H9 (cell line): ENCODE data around the gene SLC16A14. TPM values are rescaled to one million over a fixed set of nuclear protein-coding genes. Genes with fewer than 3 reads are reported as not detected.

Experiments
- DNase-seq: peaks from one replicate; pipeline ENCODE4 v3.0.0-alpha.2; 2017
- H2AFZ ChIP-seq: one replicate; pipeline ENCODE4 v1.6.1; 2013; ENCODE audit warnings: mild to moderate bottlenecking, low read length, control low read depth, moderate library complexity
- H2AK5ac ChIP-seq: 2 replicates; pipeline ENCODE4 v1.6.1; 2013; ENCODE audit warnings: low read length, control low read depth, mixed read lengths; ENCODE audit not compliant: insufficient read length
- H2BK120ac ChIP-seq: one replicate; pipeline ENCODE4 v1.6.1; 2013; ENCODE audit warnings: low read depth, mild to moderate bottlenecking, low read length, control low read depth, inconsistent platforms; ENCODE audit not compliant: poor library complexity, severe bottlenecking
- H2BK12ac ChIP-seq: 2 replicates; pipeline ENCODE4 v1.6.1; 2013; ENCODE audit warnings: low read length, control low read depth, mixed read lengths, low read depth; ENCODE audit not compliant: insufficient read length
- H2BK15ac ChIP-seq: 2 replicates; pipeline ENCODE4 v1.6.1; 2013; ENCODE audit warnings: low read depth, low read length, control low read depth
- H2BK20ac ChIP-seq: one replicate; pipeline ENCODE4 v1.6.1; 2013; ENCODE audit warnings: low read depth, mild to moderate bottlenecking, low read length, control low read depth, inconsistent platforms; ENCODE audit not compliant: poor library complexity, severe bottlenecking
- H2BK5ac ChIP-seq: 2 replicates; pipeline ENCODE4 v1.6.1; 2013; ENCODE audit warnings: low read length, control low read depth, mixed read lengths; ENCODE audit not compliant: insufficient read length
- H3K14ac ChIP-seq: 2 replicates; pipeline ENCODE4 v1.6.1; 2013; ENCODE audit warnings: low read length, control low read depth; ENCODE audit not compliant: insufficient read depth
- H3K18ac ChIP-seq: 2 replicates; pipeline ENCODE4 v1.6.1; 2013; ENCODE audit warnings: low read depth, mild to moderate bottlenecking, mixed read lengths, low read length, control low read depth; ENCODE audit not compliant: insufficient read length
- H3K23ac ChIP-seq: 2 replicates; pipeline ENCODE4 v1.6.1; 2013; ENCODE audit warnings: low read length, control low read depth, mixed read lengths, low read depth; ENCODE audit not compliant: insufficient read length
- H3K23me2 ChIP-seq: 2 replicates; pipeline ENCODE4 v1.6.1; 2013; ENCODE audit warnings: low read depth, mild to moderate bottlenecking, mixed read lengths, low read length, control low read depth; ENCODE audit not compliant: insufficient read length, poor library complexity, severe bottlenecking
- H3K27ac ChIP-seq: 2 replicates; pipeline ENCODE4 v1.5.1; 2013; ENCODE audit warnings: low read length, control low read depth, mixed read lengths, low read depth; ENCODE audit not compliant: insufficient read length
- H3K27me3 ChIP-seq: 2 replicates; pipeline ENCODE4 v1.6.1; 2013; ENCODE audit warnings: low read length, control low read depth, inconsistent platforms; ENCODE audit not compliant: insufficient read depth
- H3K4ac ChIP-seq: 2 replicates; pipeline ENCODE4 v1.6.1; 2013; ENCODE audit warnings: low read depth, mild to moderate bottlenecking, control low read depth, inconsistent platforms, low read length, moderate library complexity
- H3K4me1 ChIP-seq: 2 replicates; pipeline ENCODE4 v1.6.1; 2013; ENCODE audit warnings: low read length, control low read depth, inconsistent platforms; ENCODE audit not compliant: insufficient read depth
- H3K4me2 ChIP-seq: 2 replicates; pipeline ENCODE4 v1.6.1; 2013; ENCODE audit warnings: low read length, control low read depth, mixed read lengths; ENCODE audit not compliant: insufficient read length, insufficient read depth
- H3K56ac ChIP-seq: 2 replicates; pipeline ENCODE4 v1.6.1; 2013; ENCODE audit warnings: low read depth, mild to moderate bottlenecking, mixed read lengths, low read length, control low read depth; ENCODE audit not compliant: insufficient read length
- H3K79me1 ChIP-seq: 2 replicates; pipeline ENCODE4 v1.6.1; 2013; ENCODE audit warnings: low read depth, mild to moderate bottlenecking, moderate library complexity, low read length, control low read depth, inconsistent platforms; ENCODE audit not compliant: insufficient read depth, poor library complexity, severe bottlenecking
- H3K79me2 ChIP-seq: 2 replicates; pipeline ENCODE4 v1.6.1; 2013; ENCODE audit warnings: low read length, control low read depth, inconsistent platforms; ENCODE audit not compliant: insufficient read depth
- H3K9ac ChIP-seq: 2 replicates; pipeline ENCODE4 v1.6.1; 2013; ENCODE audit warnings: low read length, control low read depth, mixed read lengths; ENCODE audit not compliant: insufficient read length; ENCODE audit errors: extremely low read depth
- H3K9me3 ChIP-seq: one replicate; pipeline ENCODE4 v1.6.1; 2013; ENCODE audit warnings: low read depth, low read length, inconsistent platforms; ENCODE audit not compliant: control insufficient read depth
- H3T11ph ChIP-seq: one replicate; pipeline ENCODE4 v1.6.1; 2013; ENCODE audit warnings: mild to moderate bottlenecking, low read length, control low read depth, inconsistent platforms
- H4K20me1 ChIP-seq: one replicate; pipeline ENCODE4 v1.6.1; 2013; ENCODE audit not compliant: control insufficient read depth, insufficient read length, insufficient read depth
- H4K5ac ChIP-seq: 2 replicates; pipeline ENCODE4 v1.6.1; 2013; ENCODE audit warnings: low read depth, mild to moderate bottlenecking, mixed read lengths, low read length, control low read depth; ENCODE audit not compliant: insufficient read length
- H4K8ac ChIP-seq: replicated peaks from 2 replicates; pipeline ENCODE4 v1.6.1; 2013; ENCODE audit warnings: low read length, control low read depth, mixed read lengths, low read depth; ENCODE audit not compliant: insufficient read length
- H4K91ac ChIP-seq: 2 replicates; pipeline ENCODE4 v1.6.1; 2013; ENCODE audit warnings: low read depth, mild to moderate bottlenecking, moderate library complexity, mixed read lengths, low read length, control low read depth; ENCODE audit not compliant: insufficient read length
- H3K27ac Mint-ChIP-seq, 3 experiments: 2 replicates in 2 of 3; 3 replicates in 1 of 3; pipeline ENCODE4 v1.8.0; 2020 to 2021; ENCODE audit warnings: mixed read lengths in 3 of 3, mild to moderate bottlenecking in 1 of 3, moderate library complexity in 1 of 3
- H3K27me3 Mint-ChIP-seq: 2 replicates; pipeline ENCODE4 v1.8.0; 2021; ENCODE audit warnings: low read depth, mild to moderate bottlenecking, moderate library complexity, mixed read lengths
- H3K36me3 Mint-ChIP-seq, 3 experiments: 2 replicates in 2 of 3; 3 replicates in 1 of 3; pipeline ENCODE4 v1.8.0; 2020 to 2021; ENCODE audit warnings: low read depth in 3 of 3, mixed read lengths in 3 of 3; ENCODE audit not compliant: insufficient read depth in 1 of 3
- H3K4me1 Mint-ChIP-seq, 2 experiments: 2 replicates each; pipeline ENCODE4 v1.8.0; 2020; ENCODE audit warnings: mixed read lengths in 2 of 2
- H3K4me3 Mint-ChIP-seq, 2 experiments: 2 replicates in 1 of 2; 3 replicates in 1 of 2; pipeline ENCODE4 v1.8.0; 2020 to 2021; ENCODE audit warnings: mild to moderate bottlenecking in 2 of 2, mixed read lengths in 2 of 2, moderate library complexity in 1 of 2
- H3K9me3 Mint-ChIP-seq, 2 experiments: 2 replicates in 1 of 2; 3 replicates in 1 of 2; pipeline ENCODE4 v1.8.0; 2020; ENCODE audit warnings: mild to moderate bottlenecking in 2 of 2, mixed read lengths in 2 of 2, moderate library complexity in 1 of 2
- CTCF ChIP-seq: fragments of 200-600 bp; sonication (generic); conservative IDR thresholded peaks from 3 replicates; pipeline ENCODE4 v1.8.0; 2021; ENCODE audit warnings: antibody characterized with exemption, mild to moderate bottlenecking
- WGBS: extraction: QIAGEN DNeasy Blood & Tissue Kit; methylation state at CpG from one replicate; pipeline ENCODE4 v1.1.7; 2013; ENCODE audit warnings: missing lambda C conversion rate, low lambda C conversion rate, mixed read lengths; ENCODE audit not compliant: insufficient read length; ENCODE audit errors: extremely low coverage; 5-methylcytosine and 5-hydroxymethylcytosine counted together
- total RNA-seq: library from RNA; stranded (reverse); gene quantifications from 2 replicates; pipeline ENCODE4 v1.2.1, GENCODE V29; 2021

The SLC16A14 gene
- total RNA-seq, 1 experiment from 2014 or later = 0.61 TPM

DNA sequence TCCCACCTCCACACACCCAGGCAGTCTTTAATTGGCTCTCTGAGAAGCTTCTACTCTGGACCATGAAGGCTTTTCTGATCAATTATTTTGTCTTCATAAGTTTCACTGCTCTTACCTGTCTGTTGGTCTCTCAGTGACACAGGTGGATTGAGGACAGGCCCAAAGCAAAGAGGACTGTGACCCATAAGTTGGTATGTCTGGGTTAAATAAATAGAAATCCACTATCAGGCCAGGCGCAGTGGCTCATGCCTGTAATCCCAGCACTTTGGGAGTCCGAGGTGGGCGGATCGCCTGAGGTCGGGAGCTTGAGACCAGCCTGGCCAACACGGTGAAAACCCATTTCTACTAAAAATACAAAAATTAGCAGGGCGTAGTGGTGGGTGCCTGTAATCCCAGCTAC, 2.7 kb upstream of the SLC16A14 start:
- no peak overlapping the region for H3K14ac ChIP-seq

More for the DNA sequence above, 2.7 kb upstream of the SLC16A14 start:
- H3K9ac ChIP-seq = no peak overlapping the region
- Mint-ChIP-seq H3K4me1 (peaks cover 8 to 10% of the 10 kb centered on the region in 2 experiments), H3K36me3 (peaks cover 0 to 10% (median 0%) of the 10 kb centered on the region in 3 experiments; a peak in 2 of 7 replicates), H3K27ac (no peak overlapping the region; a peak in 1 of 7 replicates), H3K27me3 (peaks cover 46% of the 10 kb centered on the region), H3K4me3 (no peak overlapping the region), H3K9me3 (peaks cover 0 to 11% of the 10 kb centered on the region in 2 experiments; a peak in 4 of 5 replicates)
- H3K56ac ChIP-seq = no peak overlapping the region
- no peak overlapping the region for H3K27ac ChIP-seq
- TF ChIP-seq CTCF = no peak
- no peak overlapping the region for H4K5ac ChIP-seq
- no peak overlapping the region for H2BK20ac ChIP-seq
- no peak overlapping the region for H2BK120ac ChIP-seq
- no peak overlapping the region for H2AFZ ChIP-seq
- no peaks in the 10 kb centered on the region for H3K79me2 ChIP-seq
- no peak overlapping the region for H2BK12ac ChIP-seq
- no CpG with 5 or more reads among the region's 7 CpGs for whole genome bisulfite sequencing
- H3K9me3 ChIP-seq = no peaks in the 10 kb centered on the region
- no peak overlapping the region for H4K91ac ChIP-seq
- peaks cover 9% of the 10 kb centered on the region; the same call in 1 of the 2 replicates for H3K27me3 ChIP-seq
- H3K4me1 ChIP-seq = no peaks in the 10 kb centered on the region
- H3K4me2 ChIP-seq = no peak overlapping the region
- H4K20me1 ChIP-seq = no peaks in the 10 kb centered on the region
- H2BK5ac ChIP-seq = no peak overlapping the region
- no peaks in the 10 kb centered on the region for H3K79me1 ChIP-seq
- no peak overlapping the region for H3K23ac ChIP-seq
- no peak overlapping the region for H3T11ph ChIP-seq
- no peak overlapping the region for H4K8ac ChIP-seq
- H3K4ac ChIP-seq = no peak overlapping the region
- no peak for DNase-seq
- peaks cover 17% of the 10 kb centered on the region for H3K23me2 ChIP-seq
- H2AK5ac ChIP-seq = no peak overlapping the region
- H2BK15ac ChIP-seq = no peak overlapping the region
- no peak overlapping the region for H3K18ac ChIP-seq
